K562 (cell line): ENCODE measurements around the gene HOXB13. TPM values are rescaled to one million over a fixed set of nuclear protein-coding genes. Genes with fewer than 3 reads are reported as not detected.

Experiments used
- ARID3B ChIP-seq: fragments of 250-450 bp; sonication (Bioruptor Pico); IDR thresholded peaks from 2 replicates; pipeline ENCODE4 v1.4.0; 2020; ENCODE audit warnings: borderline replicate concordance
- E2F8 ChIP-seq: fragments of 450-650 bp; IDR thresholded peaks from 2 replicates; pipeline ENCODE4 v1.7.1; 2018; ENCODE audit warnings: mild to moderate bottlenecking, low read depth; ENCODE audit not compliant: partially characterized antibody
- ELF2 ChIP-seq: fragments of 250-450 bp; sonication (Bioruptor Pico); IDR thresholded peaks from 2 replicates; pipeline ENCODE4 v1.5.0; 2021; ENCODE audit warnings: mild to moderate bottlenecking
- FOXJ3 ChIP-seq: sonication (generic); formaldehyde crosslinking; IDR thresholded peaks from 2 replicates; pipeline ENCODE4 v1.4.0; 2020; ENCODE audit warnings: mild to moderate bottlenecking, missing genetic modification reagents
- FOXK1 ChIP-seq: sonication (generic); formaldehyde crosslinking; IDR thresholded peaks from 2 replicates; pipeline ENCODE4 v1.8.0; 2022; ENCODE audit warnings: missing genetic modification reagents, mild to moderate bottlenecking, borderline replicate concordance
- HDAC1 ChIP-seq, 2 experiments: fragments of 450-650 bp; IDR thresholded peaks; 2 replicates each; pipeline ENCODE4 v1.6.1; 2016 to 2017; ENCODE audit warnings: inconsistent platforms in 1 of 2, mild to moderate bottlenecking in 1 of 2, moderate library complexity in 1 of 2
- MNT ChIP-seq, 2 experiments: fragments of 450-650 bp; conservative IDR thresholded peaks; 2 replicates each; pipeline ENCODE4 v1.6.1; 2017; ENCODE audit warnings: mild to moderate bottlenecking in 2 of 2, moderate library complexity in 2 of 2
- NKRF ChIP-seq: fragments of 450-650 bp; IDR thresholded peaks from 2 replicates; pipeline ENCODE4 v1.6.1; 2016; ENCODE audit warnings: borderline replicate concordance
- NR3C1 ChIP-seq: sonication (generic); formaldehyde crosslinking; IDR thresholded peaks from 2 replicates; pipeline ENCODE4 v1.8.1; 2022; ENCODE audit warnings: missing genetic modification reagents
- SRSF9 ChIP-seq: fragments of 200-400 bp; formaldehyde crosslinking; IDR thresholded peaks from 2 replicates; pipeline ENCODE4 v1.6.1; 2017; ENCODE audit warnings: low read depth, low read length, borderline replicate concordance
- XRCC4 ChIP-seq: IDR thresholded peaks from one replicate; pipeline ENCODE4 v1.6.1; 2011; ENCODE audit not compliant: insufficient read depth, insufficient read length; ENCODE audit errors: extremely low read depth
- ZNF143 ChIP-seq: sonication (generic); formaldehyde crosslinking; IDR thresholded peaks from 2 replicates; pipeline ENCODE4 v1.9.0; 2022; ENCODE audit warnings: mild to moderate bottlenecking, missing genetic modification reagents
- ZNF449 ChIP-seq: fragments of 250-450 bp; sonication (Bioruptor Pico); IDR thresholded peaks from 2 replicates; pipeline ENCODE4 v1.8.0; 2022; ENCODE audit warnings: moderate library complexity, mild to moderate bottlenecking, inconsistent platforms
- ZNF77 ChIP-seq: fragments of 250-450 bp; sonication (Bioruptor Pico); IDR thresholded peaks from 2 replicates; pipeline ENCODE4 v1.5.0; 2020
- polyA plus RNA-seq, 8 experiments: library from polyadenylated mRNA; depleted of rRNA in 4 of 8; stranded (reverse) in 5 of 8; unstranded in 3 of 8; fragments of >200 nt; fragmentation: Nextera tagmentation in 2 of 8; fragmentation: Illumina TruSeq in 1 of 8; extraction: Ambion mirVana in 2 of 8; extraction: Trizol in 1 of 8; gene quantifications; 2 replicates each; pipeline versions ENCODE4 v1.2.1 to v1.2.3, GENCODE V29; 2011 to 2014; ENCODE audit warnings: inconsistent platforms in 1 of 8, missing spikeins in 1 of 8
- total RNA-seq, 7 experiments: library from RNA; depleted of rRNA in 6 of 7; stranded (reverse); fragments of >200 nt in 6 of 7; fragmentation: Illumina TruSeq in 2 of 7; extraction: Trizol in 2 of 7; gene quantifications; 2 replicates each; pipeline versions ENCODE4 v1.2.1 to v1.2.3, GENCODE V29; 2011 to 2021; ENCODE audit warnings: low replicate concordance in 1 of 7

HOXB13 gene
- total and polyA plus RNA-seq, 9 of the 15 experiments (the other 6 are each of a cell fraction or from before 2014, with no cell fraction given), result not detected

GRCh38 chr17:48678141-48678971, 50.2 kb downstream of the HOXB13 start (continued):
- TF ChIP-seq ZNF143 (CRISPR knock-in tag) (no peak), FOXK1 (CRISPR knock-in tag) (peak; percentile 18; the same call in 1 of the 2 replicates), HDAC1 (IDR thresholded peaks at IDR 0.05) (no peak), MNT (conservative IDR thresholded peaks at IDR 0.05) (no peak), ZNF449 (CRISPR knock-in tag) (no peak), NKRF (no peak), E2F8 (no peak), NR3C1 (CRISPR knock-in tag) (no peak), SRSF9 (no peak), XRCC4 (no peak), ELF2 (no peak), ARID3B (no peak), ZNF77 (no peak), FOXJ3 (no peak)
